Middle frontal gyrus (tissue), 1 donor: ENCODE measurements around the gene BARX1.

ENCODE experiments used
- DNase-seq: peaks from one replicate; pipeline ENCODE4 v3.0.0-alpha.2; 2015; ENCODE audit warnings: low spot score; ENCODE audit errors: extremely low spot score

BARX1 gene

GRCh38 chr9:93920131-93920800 is 34.9 kb downstream of the BARX1 start:
- DNase-seq: no peak

GRCh38 chr9:93918061-93918460 is 37.1 kb downstream of the BARX1 start:
- DNase-seq: no peak

GRCh38 chr9:93917121-93917853 is 37.9 kb downstream of the BARX1 start:
- no peak for DNase-seq

- no peak for DNase-seq
Measured at GRCh38 chr9:93916358-93916757, 38.8 kb downstream of the BARX1 start.

- DNase-seq: no peak
Measured at GRCh38 chr9:93911801-93912554, 43.2 kb downstream of the BARX1 start.

- DNase-seq: no peak
Measured at GRCh38 chr9:93911136-93911745, 43.9 kb downstream of the BARX1 start.

- no peak for DNase-seq
Measured at GRCh38 chr9:93910598-93910997, 44.6 kb downstream of the BARX1 start.

GRCh38 chr9:93910196-93910595 is 45.0 kb downstream of the BARX1 start:
- DNase-seq: no peak

GRCh38 chr9:93909242-93909616 is 45.9 kb downstream of the BARX1 start:
- DNase-seq: no peak

- DNase-seq: no peak
Measured at GRCh38 chr9:93908591-93909241, 46.4 kb downstream of the BARX1 start.

GRCh38 chr9:93907551-93908199 is 47.5 kb downstream of the BARX1 start:
- DNase-seq: no peak

GRCh38 chr9:93906195-93906880 is 48.8 kb downstream of the BARX1 start:
- DNase-seq: no peak

- no peak for DNase-seq
Measured at GRCh38 chr9:93905473-93906133, 49.6 kb downstream of the BARX1 start.

GRCh38 chr9:93904649-93905472 is 50.3 kb downstream of the BARX1 start:
- DNase-seq: no peak

GRCh38 chr9:93903886-93904648 is 51.1 kb downstream of the BARX1 start:
- no peak for DNase-seq

GRCh38 chr9:93902780-93903655 is 52.1 kb downstream of the BARX1 start:
- no peak for DNase-seq
